GM18499 (cell line): ENCODE measurements around the gene GIPR.
"Not testable (repeated sequence)": the region's sequence is repeated elsewhere in the genome, so short reads cannot be mapped to it uniquely, and the experiment has no call there.

Experiments used
- ATAC-seq: cut with Tn5 transposase; IDR thresholded peaks from one replicate; pipeline ENCODE4 v1.9.1; 2021; ENCODE audit warnings: moderate number of reproducible peaks; ENCODE audit not compliant: insufficient read depth, unreplicated experiment

Gene GIPR

DNA sequence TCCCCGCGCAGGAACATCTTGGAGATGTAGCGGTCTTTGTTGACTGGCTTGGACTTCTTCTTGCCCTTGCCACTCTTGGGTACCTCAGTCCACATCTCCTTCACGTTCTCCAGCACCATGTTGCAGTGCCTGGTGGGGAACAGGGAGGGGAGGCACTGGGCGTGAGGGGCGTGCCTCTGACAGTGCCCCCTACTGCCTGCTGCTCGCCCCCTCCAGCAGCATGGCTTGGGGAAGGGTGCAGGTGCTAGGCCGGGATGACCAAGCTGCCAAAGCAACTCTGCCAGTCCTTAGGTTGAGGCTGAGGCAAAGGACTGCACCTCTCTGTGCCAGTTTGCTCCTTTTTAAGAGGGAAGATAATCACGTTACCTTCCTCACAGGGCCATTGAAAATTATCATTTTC is 19.6 kb downstream of the GIPR start:
- ATAC-seq, result no peak

DNA sequence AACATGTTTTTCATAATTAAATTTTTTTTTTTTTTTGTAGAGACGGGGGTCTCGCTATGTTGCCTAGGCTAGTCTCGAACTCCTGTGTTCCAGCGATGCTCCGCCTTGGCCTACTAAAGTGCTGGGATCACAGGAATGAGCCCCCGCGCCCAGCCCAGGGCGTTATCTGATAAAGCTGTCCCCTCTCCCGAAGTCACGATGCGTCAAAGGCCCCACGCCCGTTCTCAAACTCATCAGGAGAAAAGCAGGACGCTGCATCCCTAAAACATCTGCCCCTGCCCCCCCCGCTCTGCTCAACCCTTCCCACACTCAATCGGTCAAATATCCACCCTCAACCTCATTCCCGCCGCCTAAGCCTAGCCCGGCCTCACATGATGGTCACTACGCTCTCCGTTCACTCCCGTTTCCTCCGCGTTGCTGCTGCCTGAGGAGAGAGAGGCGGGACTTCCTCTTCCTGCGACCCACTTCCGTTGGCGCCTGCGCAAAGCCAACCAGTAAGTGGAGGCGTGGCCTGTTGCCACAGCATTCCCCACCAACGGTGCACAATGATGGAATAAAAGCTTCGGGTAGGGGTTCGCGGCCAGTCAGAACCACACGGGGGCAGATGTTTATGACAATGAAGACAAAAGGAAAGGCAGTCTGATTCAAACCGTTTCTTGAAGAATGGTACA is 23.6 kb downstream of the GIPR start, which contains the start of gene SNRPD2:
TSS of gene SNRPD2 (minus strand) at position 438 of the 671 bp plus-strand sequence. CDS start at position 373, 65 bp downstream.
- peak; percentile 27 for ATAC-seq

DNA sequence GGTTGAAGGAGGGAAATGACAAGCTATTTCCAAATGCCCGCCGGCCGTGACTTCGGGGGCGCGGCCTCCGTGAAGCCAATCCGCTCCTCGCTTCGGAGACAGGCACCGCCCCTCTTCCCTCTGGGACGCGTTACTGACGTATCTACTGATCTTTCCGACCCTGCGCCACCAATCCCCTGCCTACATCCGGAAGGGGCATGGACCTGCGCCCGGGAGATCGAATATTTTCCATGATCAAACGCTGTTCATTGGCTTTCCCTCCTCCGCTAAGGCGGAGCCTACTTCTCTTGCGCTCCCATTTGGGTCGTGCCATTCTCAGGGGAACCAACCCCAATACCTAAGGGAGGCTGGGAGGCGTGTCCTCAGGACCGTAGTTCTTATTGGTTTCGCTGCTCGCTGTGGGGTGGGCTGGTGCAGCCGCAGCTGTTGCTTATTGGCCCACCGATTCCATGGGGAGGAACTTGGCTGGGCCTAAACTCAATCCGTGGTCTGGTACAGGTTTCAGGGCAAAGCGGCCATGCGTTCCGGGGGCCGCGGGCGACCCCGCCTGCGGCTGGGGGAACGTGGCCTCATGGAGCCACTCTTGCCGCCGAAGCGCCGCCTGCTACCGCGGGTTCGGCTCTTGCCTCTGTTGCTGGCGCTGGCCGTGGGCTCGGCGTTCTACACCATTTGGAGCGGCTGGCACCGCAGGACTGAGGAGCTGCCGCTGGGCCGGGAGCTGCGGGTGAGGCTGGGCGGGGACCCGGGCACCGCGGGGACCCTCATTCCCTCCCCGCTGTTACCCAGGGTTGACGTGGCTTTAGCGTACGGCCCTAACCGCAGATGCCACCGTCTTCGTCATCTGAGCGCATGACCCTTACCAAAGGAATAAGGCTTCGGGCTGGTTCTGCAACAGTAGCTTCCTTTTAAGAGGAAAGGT is 24.4 kb downstream of the GIPR start, which contains the start of gene QPCTL:
TSS of gene QPCTL (plus strand) at position 480 of the 919 bp plus-strand sequence. CDS start at position 518, 38 bp downstream.
- ATAC-seq, result peak; percentile 68

DNA sequence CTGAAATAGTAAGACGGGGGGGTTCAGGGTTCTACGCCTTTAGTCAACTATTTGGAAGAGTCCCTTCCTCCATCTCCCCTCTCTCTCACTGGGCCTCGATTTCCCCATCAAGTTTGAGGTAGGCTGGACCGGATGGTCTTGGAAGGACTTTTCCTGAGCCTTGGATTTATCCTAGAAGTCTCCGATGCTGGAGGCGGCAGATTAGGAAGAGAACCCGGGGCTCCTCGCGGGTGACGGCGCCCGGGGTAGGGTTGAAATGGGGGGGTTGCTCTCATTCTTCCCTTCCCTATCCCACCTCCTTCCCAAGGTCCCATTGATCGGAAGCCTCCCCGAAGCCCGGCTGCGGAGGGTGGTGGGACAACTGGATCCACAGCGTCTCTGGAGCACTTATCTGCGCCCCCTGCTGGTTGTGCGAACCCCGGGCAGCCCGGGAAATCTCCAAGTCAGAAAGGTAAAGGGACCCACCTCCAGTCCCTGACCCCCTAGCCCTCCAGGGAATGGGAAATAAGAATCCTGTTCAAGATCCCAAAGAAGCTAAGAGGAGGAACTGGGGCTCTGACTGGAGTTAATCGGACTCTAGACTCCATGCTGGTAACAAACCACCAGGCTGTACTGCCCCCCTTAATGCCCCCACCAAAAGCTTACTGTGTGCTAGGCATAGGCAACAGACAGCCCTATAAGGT is 25.2 kb downstream of the GIPR start:
- ATAC-seq, result no peak

DNA sequence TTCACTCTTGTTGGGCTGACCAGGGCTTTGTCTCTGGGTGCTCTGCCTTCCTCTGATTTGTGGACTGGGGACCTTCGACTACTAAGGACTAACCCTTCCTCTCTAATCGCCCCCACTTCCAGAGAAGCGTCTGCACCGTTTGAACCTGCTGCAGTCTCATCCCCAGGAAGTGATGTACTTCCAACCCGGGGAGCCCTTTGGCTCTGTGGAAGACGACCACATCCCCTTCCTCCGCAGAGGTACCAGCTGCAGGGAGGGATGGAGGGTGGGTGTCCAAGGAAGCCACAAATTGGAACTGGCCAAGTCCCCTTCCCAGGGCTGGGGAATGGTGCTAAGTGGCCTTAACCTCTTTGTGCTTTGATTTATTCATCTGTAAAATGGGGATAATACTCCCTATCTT is 33.7 kb downstream of the GIPR start:
- no peak for ATAC-seq

DNA sequence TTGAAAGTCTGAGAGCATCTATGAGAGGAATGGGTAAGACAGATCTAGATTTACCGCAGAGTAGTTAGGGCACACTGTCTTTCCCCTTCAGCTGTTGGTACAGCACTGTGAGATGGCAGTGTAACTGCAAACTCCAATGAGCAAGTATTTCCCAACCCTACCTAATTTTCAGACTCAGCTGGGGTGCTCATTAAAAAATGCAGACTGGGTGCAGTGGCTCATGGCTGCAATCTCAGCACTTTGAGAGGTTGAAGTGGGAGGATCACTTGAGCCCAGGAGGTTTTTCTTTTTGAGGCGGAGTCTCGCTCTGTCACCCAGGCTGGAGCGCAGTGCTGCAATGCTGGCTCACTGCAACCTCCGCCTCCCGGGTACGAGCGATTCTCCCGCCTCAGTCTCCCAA is 37.1 kb downstream of the GIPR start:
- no peak for ATAC-seq

DNA sequence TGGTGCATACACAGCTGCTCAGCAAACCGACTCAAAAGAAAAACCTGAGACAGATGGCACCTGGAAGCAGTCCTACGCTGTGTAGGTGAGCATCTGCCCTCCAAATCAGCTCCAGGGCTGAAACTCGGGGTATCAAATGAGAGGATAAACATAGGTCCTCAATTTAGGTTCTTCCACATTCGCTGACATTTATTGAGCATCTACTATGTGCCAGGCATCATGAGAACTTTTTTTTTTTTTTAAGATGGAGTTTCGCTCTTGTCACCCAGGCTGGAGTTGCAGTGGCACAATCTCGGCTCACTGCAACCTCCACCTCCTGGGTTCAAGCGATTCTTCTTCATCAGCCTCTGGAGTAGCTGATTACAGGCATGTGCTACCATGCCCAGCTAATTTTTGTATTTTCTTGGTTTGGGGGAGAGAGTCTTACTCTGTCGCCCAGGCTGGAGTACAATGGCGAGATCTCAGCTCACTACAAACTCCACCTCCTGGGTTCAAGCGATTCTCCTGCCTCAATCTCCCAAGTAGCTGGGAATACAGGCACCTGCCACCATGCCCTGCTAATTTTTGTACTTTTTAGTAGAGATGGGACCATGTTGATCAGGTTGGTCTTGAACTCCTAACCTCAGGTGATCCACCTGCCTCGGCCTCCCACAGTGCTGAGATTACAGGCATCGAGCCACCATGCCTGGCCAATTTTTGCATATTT is 37.8 kb downstream of the GIPR start:
- ATAC-seq, result no peak

DNA sequence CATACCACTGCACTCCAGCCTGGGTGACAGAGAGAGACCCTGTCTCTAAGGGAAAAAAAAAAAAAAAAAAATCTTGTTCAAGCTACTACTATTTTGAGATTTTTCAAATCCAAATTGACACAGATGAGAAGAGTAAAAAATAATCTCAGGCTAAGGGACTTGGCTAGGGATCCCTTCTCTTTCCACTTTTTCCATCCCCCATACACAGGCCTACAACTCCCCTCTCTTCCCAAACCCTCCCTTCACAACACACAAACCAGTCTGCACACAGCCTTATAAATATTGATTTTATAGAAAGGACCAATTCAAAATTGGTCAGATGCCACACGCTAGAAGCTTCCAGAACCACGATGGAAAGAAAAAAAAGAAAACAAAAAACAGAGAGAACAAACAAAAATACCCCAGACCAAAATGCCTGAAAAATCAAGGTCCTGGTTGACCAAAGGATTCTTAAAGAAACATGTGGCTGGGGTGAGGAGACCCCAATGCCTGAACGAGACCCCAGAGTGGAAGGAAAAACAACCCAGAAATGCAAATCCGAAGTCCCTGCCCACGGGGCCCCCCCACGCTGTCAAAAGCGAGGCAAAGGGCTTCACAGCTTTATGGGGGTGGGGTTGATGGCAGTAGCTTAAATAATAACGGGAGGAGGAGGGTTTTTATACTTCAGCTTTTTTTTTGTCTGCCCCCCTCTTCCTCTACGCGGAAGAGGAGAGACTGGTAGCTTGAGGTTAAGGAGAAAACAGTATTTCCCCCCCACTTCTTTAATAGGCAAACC is 42.5 kb downstream of the GIPR start:
- ATAC-seq, result no peak

DNA sequence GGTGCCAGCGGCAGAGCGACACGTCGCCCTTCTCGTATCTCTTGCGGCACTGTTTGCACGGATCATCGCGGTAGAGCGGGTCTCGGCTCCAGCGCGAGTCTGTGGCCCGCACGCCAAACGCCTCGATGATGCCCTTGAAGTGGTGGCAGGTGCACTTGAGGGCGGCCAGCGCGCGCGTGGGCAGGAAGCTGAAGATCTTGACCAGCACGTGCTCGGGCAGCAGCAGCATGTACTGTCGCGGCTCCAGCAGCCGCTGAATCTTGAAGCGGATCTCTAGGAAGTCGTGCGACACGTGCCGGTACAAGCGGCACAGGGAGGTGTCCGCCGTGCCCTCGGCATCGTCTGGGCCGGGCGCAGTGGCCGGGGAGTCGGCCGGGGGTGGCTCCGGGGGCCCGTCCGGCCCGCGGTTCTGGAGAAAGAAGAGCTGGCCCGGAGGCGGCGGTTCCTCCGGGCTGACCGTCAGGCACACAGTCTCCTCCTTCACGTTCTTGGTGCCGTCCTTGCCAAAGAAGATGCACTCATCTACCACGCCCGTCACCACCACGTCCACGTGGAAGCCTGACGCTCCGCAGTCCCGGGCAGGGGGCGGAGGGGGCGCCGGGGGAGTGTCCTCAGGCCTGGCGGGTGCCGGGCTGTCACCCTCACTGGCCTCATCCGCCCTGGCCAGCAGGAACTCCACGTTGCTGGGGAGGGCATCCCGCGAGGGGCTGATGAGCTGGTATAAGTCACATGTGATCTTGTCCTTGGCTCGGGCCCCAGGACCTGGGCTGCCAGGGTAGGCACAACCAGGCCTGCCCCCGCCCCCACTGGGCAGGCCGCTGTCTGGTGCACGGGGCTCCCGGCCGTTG is 44.1 kb downstream of the GIPR start:
- ATAC-seq, result no peak

DNA sequence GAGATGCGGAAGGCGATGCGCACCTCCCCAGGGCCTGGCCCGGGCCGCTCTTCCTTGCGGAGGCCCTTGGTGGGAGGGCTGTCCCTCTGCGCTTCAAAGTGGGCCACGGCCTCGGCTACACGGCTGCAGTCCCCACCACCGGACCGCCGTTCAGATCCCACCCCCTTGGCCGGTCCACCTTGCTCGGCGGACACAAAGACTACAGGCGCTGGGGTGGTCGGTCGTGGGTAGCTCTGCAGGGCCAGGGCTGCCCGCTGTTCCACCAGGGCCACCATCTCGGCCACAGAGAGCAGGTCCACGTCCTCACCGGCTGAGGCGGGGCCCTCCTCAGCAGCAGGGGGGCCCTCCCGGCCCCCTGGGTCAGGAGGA is 44.7 kb downstream of the GIPR start:
- no peak for ATAC-seq

DNA sequence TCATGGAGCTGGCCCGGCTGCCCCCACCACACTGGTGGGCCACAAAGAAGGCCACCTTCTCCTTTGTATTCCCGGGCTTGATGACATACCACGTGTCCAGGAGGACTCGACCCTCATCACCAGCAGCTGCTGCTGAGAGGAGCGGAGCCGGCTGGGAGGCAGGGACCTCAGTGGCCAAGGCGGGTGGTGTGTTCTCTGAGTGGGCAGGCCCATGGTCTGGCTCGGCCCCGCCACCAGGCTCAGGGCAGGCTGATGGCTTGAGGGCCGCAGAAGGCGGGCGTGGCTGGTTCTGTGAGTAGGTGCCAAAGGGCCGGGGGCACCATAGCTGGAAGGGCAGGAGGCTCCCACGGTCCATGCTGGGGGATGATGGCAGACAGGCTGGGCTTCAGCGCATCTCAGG is 45.1 kb downstream of the GIPR start:
- ATAC-seq, result no peak

DNA sequence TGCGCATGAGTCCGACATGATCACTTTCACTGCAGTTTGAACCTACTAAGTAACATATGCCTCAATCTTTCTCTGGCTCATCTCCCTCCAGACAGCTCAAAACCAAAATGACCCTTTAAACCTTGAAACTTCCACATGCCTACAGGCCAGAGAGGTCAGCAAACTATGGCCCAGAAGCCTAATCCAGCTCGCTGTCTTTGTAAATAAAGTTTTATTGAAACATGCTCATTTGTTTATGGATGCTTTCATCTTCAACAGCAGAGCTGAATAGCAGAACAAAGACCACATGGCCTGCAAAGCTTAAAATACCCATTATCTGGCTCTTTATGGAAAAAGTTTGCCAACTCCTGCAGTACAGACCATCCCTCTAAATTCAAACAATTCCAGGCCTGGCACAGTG is 47.1 kb downstream of the GIPR start:
- no peak for ATAC-seq

DNA sequence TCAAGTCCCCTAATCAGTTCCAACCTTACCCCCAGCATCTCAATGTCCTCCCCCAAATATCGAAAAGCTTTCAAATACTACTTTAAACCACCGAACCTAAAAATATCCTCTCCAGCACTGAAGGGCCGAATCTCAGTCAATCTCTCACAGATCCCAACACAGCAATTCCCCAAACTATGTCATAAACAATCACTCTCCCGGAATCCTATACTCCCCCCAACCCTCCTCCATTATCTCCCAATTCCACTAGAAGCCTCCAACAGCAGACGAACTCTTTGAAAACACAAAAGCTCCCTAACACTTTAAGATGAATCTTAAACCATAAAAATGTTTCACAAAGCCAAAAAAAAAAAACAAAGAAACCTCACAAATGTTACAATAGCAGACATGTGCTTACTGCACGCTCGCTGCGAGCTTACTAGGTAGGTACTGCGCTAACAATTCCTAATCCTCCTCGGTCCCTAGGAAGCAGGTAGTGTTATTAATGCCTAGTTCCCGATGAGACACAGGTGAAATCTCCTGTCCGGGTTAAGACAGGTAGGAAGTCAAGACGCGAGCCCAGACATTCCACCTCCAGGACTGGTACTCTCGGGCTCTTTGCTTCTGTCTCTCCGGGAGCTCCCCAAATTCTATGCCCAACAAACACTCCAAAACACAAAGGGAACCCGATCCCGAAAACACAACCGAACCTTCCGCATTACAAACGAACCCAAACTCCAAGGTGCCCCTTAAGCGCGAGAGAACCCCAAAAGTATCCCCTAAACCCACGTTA is 48.5 kb downstream of the GIPR start:
- ATAC-seq, result no peak

DNA sequence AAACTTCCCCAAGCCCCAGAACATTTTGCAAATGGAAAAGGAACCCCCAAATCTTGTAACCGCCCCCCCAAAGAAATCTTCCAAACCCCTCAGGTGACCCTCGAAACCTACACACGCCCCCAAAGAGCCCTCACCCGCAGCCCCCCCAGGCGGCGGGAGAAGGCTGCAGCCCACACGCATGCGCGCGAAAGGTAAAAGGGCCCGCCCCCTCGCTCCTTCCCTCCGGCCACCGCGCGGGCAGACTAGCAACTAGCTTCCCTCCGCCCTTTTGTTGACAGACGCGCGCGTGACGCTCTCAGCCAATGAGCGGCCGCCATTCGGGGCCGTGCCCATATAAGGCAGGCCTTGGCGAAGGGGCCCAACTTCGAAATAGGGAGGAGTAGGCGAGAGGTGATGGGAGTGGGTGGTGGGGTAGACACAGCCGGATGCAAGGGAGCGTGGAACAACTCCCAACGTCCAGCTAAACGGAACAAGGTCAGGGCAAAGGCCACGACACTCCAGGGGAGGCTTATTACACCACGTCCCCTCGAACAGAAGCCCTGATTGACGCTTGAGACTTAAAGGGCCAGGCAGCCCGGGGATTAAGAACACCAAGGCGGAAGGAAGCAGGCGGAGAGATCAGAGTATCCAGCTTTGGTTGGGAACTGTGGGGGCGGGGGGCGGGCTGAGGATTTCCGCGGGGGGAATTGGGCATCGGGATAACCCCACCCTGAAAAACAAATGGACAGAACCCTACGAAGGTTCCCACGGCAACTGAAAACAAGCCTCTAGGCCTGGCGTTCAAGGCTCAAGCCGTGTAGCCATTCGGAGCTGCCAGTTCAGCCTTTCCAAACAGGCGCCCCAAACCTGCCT is 49.3 kb downstream of the GIPR start:
- peak; percentile 71 for ATAC-seq

DNA sequence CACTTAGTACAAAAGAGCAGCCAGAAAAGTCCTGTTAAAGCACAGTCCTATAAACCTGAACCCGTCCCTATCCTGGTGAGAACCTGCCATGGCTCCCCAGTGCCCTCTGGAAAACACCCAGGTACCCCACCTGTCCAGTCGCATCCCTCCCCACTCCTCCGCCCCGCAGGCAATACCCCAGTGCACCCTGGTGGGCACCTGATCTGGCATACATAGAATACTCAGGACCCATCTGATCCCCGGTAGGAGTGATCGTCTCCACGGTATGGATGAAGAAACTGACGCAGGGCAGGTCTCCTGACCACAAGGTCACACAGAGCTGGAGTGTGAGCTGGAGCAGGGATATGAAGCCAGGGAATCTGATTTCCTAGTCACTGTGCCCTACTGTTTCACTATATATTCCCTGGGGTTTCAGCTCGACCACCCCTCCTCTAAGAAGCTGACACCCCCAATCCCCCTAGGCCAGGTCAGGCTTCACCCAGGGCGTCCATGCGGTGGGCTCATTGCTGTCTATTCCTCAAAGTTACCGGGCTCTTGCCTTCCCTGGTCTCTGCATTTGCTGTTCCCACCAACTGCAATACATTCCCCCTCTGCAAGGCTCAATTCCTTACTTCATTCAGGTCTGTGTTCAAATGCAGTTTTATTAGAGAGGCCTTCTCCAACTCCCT is 50.1 kb downstream of the GIPR start:
- no peak for ATAC-seq

DNA sequence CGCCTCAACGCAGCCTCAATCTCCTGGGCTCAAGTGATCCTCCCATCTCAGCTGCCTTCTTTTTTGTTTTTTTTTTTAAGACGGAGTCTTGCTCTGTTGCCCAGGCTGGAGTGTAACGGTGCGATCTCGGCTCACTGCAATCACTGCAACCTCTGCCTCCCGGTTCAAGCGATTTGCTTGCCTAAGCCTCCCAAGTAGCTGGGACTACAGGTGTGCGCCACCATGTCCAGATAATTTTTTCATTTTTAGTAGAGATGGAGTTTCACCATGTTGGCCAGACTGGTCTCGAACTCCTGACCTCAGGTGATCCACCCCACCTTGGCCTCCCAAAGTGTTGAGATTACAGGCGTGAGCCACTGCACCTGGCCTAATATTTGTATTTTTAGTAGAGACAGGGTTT is 52.0 kb downstream of the GIPR start:
- ATAC-seq, result not testable (repeated sequence)

DNA sequence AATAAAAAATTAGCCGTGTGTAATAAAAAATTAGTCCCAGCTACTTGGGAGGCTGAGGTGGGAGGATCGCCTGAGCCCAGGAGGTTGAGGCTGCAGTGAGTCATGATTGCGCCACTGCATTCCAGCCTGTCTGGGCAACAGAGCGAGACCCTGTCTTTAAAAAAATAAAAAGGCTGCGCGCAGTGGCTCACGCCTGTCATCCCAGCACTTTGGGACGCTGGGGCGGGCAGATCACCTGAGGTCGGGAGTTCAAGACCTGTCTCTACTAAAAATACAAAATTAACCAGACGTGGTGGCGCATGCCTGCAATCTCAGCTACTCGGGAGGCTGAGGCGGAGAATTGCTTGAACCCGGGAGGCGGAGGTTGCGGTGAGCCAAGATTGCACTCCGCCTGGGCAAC is 60.7 kb downstream of the GIPR start:
- ATAC-seq, result not testable (repeated sequence)
